KMS-11 (cell line): Measurements from ENCODE around the gene CLEC17A.
"Not testable (repeated sequence)": the region's sequence is repeated elsewhere in the genome, so short reads cannot be mapped to it uniquely, and the experiment has no call there.

ENCODE experiments used
- H2AFZ ChIP-seq: fragments of 200-600 bp; sonication (generic); 2 replicates; pipeline ENCODE4 v1.6.1; 2016; ENCODE audit warnings: antibody characterized with exemption, mixed run types, low read depth
- H3K27ac ChIP-seq: fragments of 200-600 bp; sonication (generic); 2 replicates; pipeline ENCODE4 v1.6.1; 2016; ENCODE audit warnings: mild to moderate bottlenecking, mixed run types
- H3K27me3 ChIP-seq: fragments of 200-600 bp; sonication (generic); 2 replicates; pipeline ENCODE4 v1.6.1; 2017; ENCODE audit warnings: mild to moderate bottlenecking, low read depth, mixed run types, moderate library complexity; ENCODE audit not compliant: insufficient read depth
- H3K36me3 ChIP-seq: fragments of 200-600 bp; sonication (generic); 2 replicates; pipeline ENCODE4 v1.6.1; 2017; ENCODE audit warnings: mild to moderate bottlenecking, mixed run types; ENCODE audit not compliant: insufficient read depth
- H3K4me1 ChIP-seq: fragments of 200-600 bp; sonication (generic); 2 replicates; pipeline ENCODE4 v1.6.1; 2016; ENCODE audit warnings: mild to moderate bottlenecking, low read depth, mixed run types; ENCODE audit not compliant: poor library complexity, severe bottlenecking
- H3K4me2 ChIP-seq: fragments of 200-600 bp; sonication (generic); 2 replicates; pipeline ENCODE4 v1.7.0; 2016; ENCODE audit warnings: mild to moderate bottlenecking, mixed run types
- H3K4me3 ChIP-seq: fragments of 200-600 bp; sonication (generic); IDR thresholded peaks from 2 replicates; pipeline ENCODE4 v1.6.1; 2017; ENCODE audit warnings: low read depth, low read length, mixed read lengths; ENCODE audit not compliant: insufficient read depth
- H3K79me2 ChIP-seq: fragments of 200-600 bp; sonication (generic); 2 replicates; pipeline ENCODE4 v1.6.1; 2016; ENCODE audit warnings: low read depth, mixed run types; ENCODE audit not compliant: insufficient read depth
- H3K9ac ChIP-seq: fragments of 200-600 bp; sonication (generic); 2 replicates; pipeline ENCODE4 v1.6.1; 2016; ENCODE audit warnings: mild to moderate bottlenecking, mixed run types
- H4K20me1 ChIP-seq: fragments of 200-600 bp; sonication (generic); 2 replicates; pipeline ENCODE4 v1.6.1; 2016; ENCODE audit warnings: mild to moderate bottlenecking, mixed run types; ENCODE audit not compliant: insufficient read depth
- TF ChIP-seq, protein P1 (sequence below): fragments of 200-600 bp; sonication (generic); conservative IDR thresholded peaks from 2 replicates; pipeline ENCODE4 v1.6.1; 2017; ENCODE audit warnings: low read depth, mild to moderate bottlenecking, antibody characterized with exemption, low read length, moderate library complexity, mixed read lengths

CLEC17A gene

GRCh38 chr19:14577264-14577663 is 5.6 kb upstream of the CLEC17A start:
- Histone ChIP-seq H3K79me2 (no peaks in the 10 kb centered on the region), H4K20me1 (no peaks in the 10 kb centered on the region), H3K4me3 (no peak overlapping the region), H3K27ac (no peak overlapping the region), H3K9ac (no peak overlapping the region), H3K4me1 (peaks cover 10% of the 10 kb centered on the region), H3K4me2 (no peak overlapping the region), H2AFZ (no peak overlapping the region), H3K27me3 (no peaks in the 10 kb centered on the region), H3K36me3 (no peaks in the 10 kb centered on the region)
- TF ChIP-seq, protein P1, sequence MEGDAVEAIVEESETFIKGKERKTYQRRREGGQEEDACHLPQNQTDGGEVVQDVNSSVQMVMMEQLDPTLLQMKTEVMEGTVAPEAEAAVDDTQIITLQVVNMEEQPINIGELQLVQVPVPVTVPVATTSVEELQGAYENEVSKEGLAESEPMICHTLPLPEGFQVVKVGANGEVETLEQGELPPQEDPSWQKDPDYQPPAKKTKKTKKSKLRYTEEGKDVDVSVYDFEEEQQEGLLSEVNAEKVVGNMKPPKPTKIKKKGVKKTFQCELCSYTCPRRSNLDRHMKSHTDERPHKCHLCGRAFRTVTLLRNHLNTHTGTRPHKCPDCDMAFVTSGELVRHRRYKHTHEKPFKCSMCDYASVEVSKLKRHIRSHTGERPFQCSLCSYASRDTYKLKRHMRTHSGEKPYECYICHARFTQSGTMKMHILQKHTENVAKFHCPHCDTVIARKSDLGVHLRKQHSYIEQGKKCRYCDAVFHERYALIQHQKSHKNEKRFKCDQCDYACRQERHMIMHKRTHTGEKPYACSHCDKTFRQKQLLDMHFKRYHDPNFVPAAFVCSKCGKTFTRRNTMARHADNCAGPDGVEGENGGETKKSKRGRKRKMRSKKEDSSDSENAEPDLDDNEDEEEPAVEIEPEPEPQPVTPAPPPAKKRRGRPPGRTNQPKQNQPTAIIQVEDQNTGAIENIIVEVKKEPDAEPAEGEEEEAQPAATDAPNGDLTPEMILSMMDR, result no peak

DNA sequence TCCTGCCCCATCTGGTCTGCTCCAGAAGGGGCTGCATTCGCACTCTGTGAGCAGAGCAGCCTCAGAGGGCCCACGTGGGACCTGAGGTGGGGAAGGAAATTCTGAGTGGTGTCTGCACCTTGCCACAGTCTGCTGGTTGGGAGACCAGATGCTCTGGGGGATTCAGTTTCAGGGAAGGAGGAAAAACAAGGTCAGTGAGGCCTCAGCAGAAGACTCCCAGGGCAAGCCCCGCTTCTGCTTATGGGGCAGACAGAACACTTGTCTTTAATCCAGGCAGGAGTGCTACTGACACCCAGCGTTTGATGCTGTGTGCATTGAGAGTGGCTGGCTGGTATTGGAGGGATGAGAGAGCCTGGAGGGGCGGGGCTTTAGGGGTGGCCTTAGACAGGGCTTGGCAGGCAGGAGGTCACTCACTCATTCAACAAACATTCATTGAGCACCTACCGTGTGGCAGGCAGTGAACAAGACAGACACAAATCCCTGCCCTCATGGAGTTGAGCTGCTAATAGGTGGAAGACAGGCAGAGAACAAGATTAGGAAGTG is 4.9 kb upstream of the CLEC17A start:
- H3K27ac ChIP-seq, result no peak overlapping the region
- no peaks in the 10 kb centered on the region for H3K36me3 ChIP-seq
- H2AFZ ChIP-seq, result no peak overlapping the region
- H3K9ac ChIP-seq, result no peak overlapping the region
- H3K4me3 ChIP-seq, result no peak overlapping the region
- no peaks in the 10 kb centered on the region for H3K79me2 ChIP-seq
- TF ChIP-seq, protein P1, result no peak
- H3K27me3 ChIP-seq, result no peaks in the 10 kb centered on the region
- no peak overlapping the region for H3K4me2 ChIP-seq
- peaks cover 9% of the 10 kb centered on the region for H3K4me1 ChIP-seq
- H4K20me1 ChIP-seq, result no peaks in the 10 kb centered on the region

DNA sequence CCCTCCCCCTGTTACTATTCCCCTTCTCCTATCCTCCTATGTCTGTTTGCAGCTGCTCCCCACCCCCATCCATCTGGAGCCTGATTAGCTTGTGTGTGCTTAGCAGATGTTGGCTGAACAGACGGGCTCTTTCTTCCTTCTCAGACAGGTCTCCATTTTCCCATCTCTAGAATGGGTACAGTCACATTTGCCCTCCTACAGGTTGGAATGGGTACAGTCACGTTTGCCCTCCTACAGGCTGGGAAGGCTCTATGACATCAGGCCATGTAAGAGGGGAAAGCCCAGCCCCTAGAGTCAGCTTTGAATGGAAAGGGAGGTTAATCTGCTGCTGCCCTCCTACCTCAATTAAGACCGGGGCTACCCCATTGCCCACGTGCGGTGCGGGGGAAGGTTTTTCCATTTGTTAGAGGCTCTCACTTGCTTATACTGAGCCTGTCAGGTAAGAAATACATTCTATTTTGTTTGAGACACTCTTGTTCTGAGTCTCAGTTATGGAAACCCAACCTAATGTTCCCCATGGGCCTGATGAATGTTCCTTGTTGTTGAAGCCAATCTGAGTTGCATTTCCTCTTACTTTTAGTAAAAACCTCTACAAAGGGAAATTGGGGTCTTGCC is 2.2 kb upstream of the CLEC17A start:
- Histone ChIP-seq H3K36me3 (no peaks in the 10 kb centered on the region), H3K4me1 (no peaks in the 10 kb centered on the region), H3K27me3 (no peaks in the 10 kb centered on the region), H3K79me2 (no peaks in the 10 kb centered on the region), H2AFZ (no peak overlapping the region), H3K9ac (no peak overlapping the region), H3K4me2 (no peak overlapping the region), H3K27ac (no peak overlapping the region), H4K20me1 (no peaks in the 10 kb centered on the region), H3K4me3 (no peak overlapping the region)
- TF ChIP-seq, protein P1, result no peak

DNA sequence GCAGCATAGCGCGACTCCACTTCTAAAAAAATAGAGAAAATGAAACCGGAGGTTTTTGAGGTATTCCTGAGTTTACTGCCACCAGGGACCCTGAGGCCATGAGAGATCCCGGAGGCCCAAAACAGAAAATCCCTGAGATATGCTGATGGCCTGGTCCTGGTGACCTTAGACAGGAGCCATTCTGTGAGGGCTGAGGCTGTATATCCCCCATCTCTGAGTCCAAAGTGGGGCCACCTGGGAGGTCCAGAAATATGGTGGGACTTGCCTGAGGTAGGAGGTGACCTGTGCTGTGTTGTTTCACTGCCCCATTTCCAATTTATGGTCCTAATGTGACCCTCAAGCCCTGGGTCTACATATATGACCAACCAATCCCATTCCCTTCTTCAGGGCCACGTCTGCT is 1.5 kb downstream of the CLEC17A start:
- not testable (repeated sequence) for H2AFZ ChIP-seq, H3K36me3 ChIP-seq, H3K4me3 ChIP-seq, H3K79me2 ChIP-seq, H3K4me1 ChIP-seq, H3K4me2 ChIP-seq, H3K27me3 ChIP-seq, H3K9ac ChIP-seq, H3K27ac ChIP-seq, H4K20me1 ChIP-seq

DNA sequence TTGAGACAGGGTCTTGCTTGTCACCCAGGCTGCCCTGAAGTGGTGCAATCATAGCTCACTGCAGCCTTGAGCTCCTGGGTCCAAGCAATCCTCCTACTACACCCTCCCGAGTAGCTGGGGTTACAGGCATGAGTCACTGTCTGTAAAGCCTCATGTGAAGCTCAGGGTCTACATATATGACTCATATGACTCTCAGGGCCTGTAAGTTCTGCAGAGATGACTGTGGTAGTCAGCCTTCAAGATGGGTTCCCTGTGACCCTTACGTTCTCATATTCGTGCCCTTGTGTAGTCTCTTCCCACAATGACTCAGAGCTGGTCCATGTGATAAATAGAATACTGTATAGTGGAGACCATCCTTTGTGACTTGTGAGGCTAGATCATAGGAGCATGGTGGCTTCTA is 2.3 kb downstream of the CLEC17A start:
- not testable (repeated sequence) for H3K4me1 ChIP-seq, H3K27me3 ChIP-seq, H4K20me1 ChIP-seq, H3K4me2 ChIP-seq, H3K27ac ChIP-seq, H3K36me3 ChIP-seq, H3K79me2 ChIP-seq, H2AFZ ChIP-seq, H3K4me3 ChIP-seq, H3K9ac ChIP-seq

- H2AFZ ChIP-seq, H3K4me1 ChIP-seq, H3K4me2 ChIP-seq, H3K9ac ChIP-seq, H3K79me2 ChIP-seq, H4K20me1 ChIP-seq, H3K36me3 ChIP-seq, H3K27me3 ChIP-seq, H3K27ac ChIP-seq, H3K4me3 ChIP-seq: not testable (repeated sequence)
These were observed 6.5 kb downstream of the CLEC17A start for GRCh38 chr19:14589433-14589832.
